Ovary (tissue), 9 donors: Measurements from ENCODE around the gene NR3C2. TPM values are rescaled to one million over a fixed set of nuclear protein-coding genes. Genes with fewer than 3 reads are reported as not detected.
A peak's percentile ranks its signal among the peaks of the same experiment; 100 is the strongest.

Experiments
- DNase-seq, 5 donors: peaks; one replicate each; pipeline ENCODE4 v3.0.0-alpha.2; 2019 to 2020
- H3K27ac ChIP-seq, 2 donors: fragments of 200-600 bp; one replicate each; pipeline versions ENCODE4 v1.5.1 to v1.8.0; 2019 to 2022
- H3K27me3 ChIP-seq: fragments of 200-600 bp; one replicate; pipeline ENCODE4 v1.8.0; 2022
- H3K36me3 ChIP-seq: fragments of 200-600 bp; sonication (generic); one replicate; pipeline ENCODE4 v1.5.1; 2019
- H3K4me1 ChIP-seq: one replicate; pipeline ENCODE4 v1.8.1; 2013; ENCODE audit warnings: mild to moderate bottlenecking, moderate library complexity; ENCODE audit not compliant: insufficient read depth
- H3K4me3 ChIP-seq: fragments of 200-600 bp; sonication (generic); one replicate; pipeline ENCODE4 v1.5.1; 2017
- H3K9me3 ChIP-seq, 2 donors: fragments of 200-600 bp in 1 of 2; sonication (generic) in 1 of 2; one replicate each; pipeline versions ENCODE4 v1.5.1 to v1.8.1; 2013 to 2019; ENCODE audit warnings: mild to moderate bottlenecking in 1 of 2, moderate library complexity in 1 of 2
- CTCF ChIP-seq, 3 donors: fragments of 450-650 bp in 2 of 3; fragments of 200-600 bp in 1 of 3; IDR thresholded peaks; one replicate each; pipeline versions ENCODE4 v1.5.1 to v1.8.0; 2016 to 2022; ENCODE audit warnings: antibody characterized with exemption in 3 of 3, mild to moderate bottlenecking in 1 of 3
- EP300 ChIP-seq: sonication (generic); formaldehyde crosslinking; IDR thresholded peaks from one replicate; pipeline ENCODE4 v1.6.1; 2017; ENCODE audit warnings: antibody characterized with exemption
- POLR2A ChIP-seq: fragments of 450-650 bp; IDR thresholded peaks from one replicate; pipeline ENCODE4 v1.6.1; 2017; ENCODE audit warnings: antibody characterized with exemption, mild to moderate bottlenecking, moderate library complexity
- WGBS, 3 donors: extraction: QIAGEN DNeasy Blood & Tissue Kit in 1 of 3; methylation state at CpG; one replicate each; pipeline versions ENCODE4 v1.1.5 to v1.1.7; 2013 to 2017; 5-methylcytosine and 5-hydroxymethylcytosine counted together
- intact Hi-C, 4 donors: fragments of 100-400 bp; cut with DNase I; formaldehyde crosslinking; loops; one replicate each; pipeline versions ENCODE4 v1.11.0 to v1.15.1; 2022 to 2023
- polyA plus RNA-seq, 2 donors: library from polyadenylated mRNA; stranded (reverse); fragments of 200-250 nt in 1 of 2; fragments of 350-450 nt in 1 of 2; fragmentation: Illumina TruSeq in 1 of 2; extraction: RNeasy Lipid Tissue Mini Kit (QIAGEN cat#74804) in 1 of 2; gene quantifications; one replicate each; pipeline ENCODE4 v1.2.3, GENCODE V29; 2013 to 2014
- total RNA-seq, 7 donors: library from RNA; depleted of rRNA in 2 of 7; stranded (reverse); fragments of >200 nt in 2 of 7; fragmentation: NEBNext Ultra II Directional in 3 of 7; extraction: Animal tissue kit (Norgen Biotek cat#: 25700) in 3 of 7; gene quantifications; one replicate each; pipeline versions ENCODE4 v1.1.0 to v1.2.4, GENCODE V29; 2016 to 2023
- donor health status: DM: no; HTN: no; CAD: no; lungs with moderate emphysema.
- donor health status: DM: no; HTN: no; CAD: no.
- donor health status: Bipolar disorder and iron deficiency.
- donor health status: DM: yes; HTN: yes; CAD: no.
- donor health status: DM: no; HTN: no; CAD: no.
- donor health status: DM: yes; HTN: yes; CAD: no.

Gene NR3C2
- total and polyA plus RNA-seq, 9 donors, result 6.8 to 37.5 (median 22.9) TPM

- WGBS, 3 donors, result 46 to 58% (median 48%) methylated on average over 3 of the region's 3 CpGs
Observed at GRCh38 chr4:148288448-148288847, 153.8 kb downstream of the NR3C2 start.

GRCh38 chr4:148287111-148287510 lies 155.1 kb downstream of the NR3C2 start:
- Histone ChIP-seq H3K27me3 (no peaks in the 10 kb centered on the region), H3K27ac (no peak overlapping the region), H3K36me3 (no peaks in the 10 kb centered on the region), H3K4me3 (no peak overlapping the region), H3K4me1 (peaks cover 9% of the 10 kb centered on the region), H3K9me3 (no peaks in the 10 kb centered on the region)
- 88 to 90% (median 89%) methylated on average over 1 of the region's 1 CpG for WGBS, 3 donors
- intact Hi-C loops, result no loop called here
- no peak for TF ChIP-seq POLR2A
- no peak for TF ChIP-seq CTCF (IDR thresholded peaks at IDR 0.05)
- TF ChIP-seq EP300, result no peak
- DNase-seq, result no peak

More at GRCh38 chr4:148288448-148288847, 153.8 kb downstream of the NR3C2 start:
- Histone ChIP-seq H3K27ac (no peak overlapping the region), H3K27me3 (no peaks in the 10 kb centered on the region), H3K4me3 (no peak overlapping the region), H3K36me3 (no peaks in the 10 kb centered on the region), H3K4me1 (peaks cover 7% of the 10 kb centered on the region), H3K9me3 (no peaks in the 10 kb centered on the region)
- intact Hi-C loops, result no loop called here
- TF ChIP-seq CTCF (IDR thresholded peaks at IDR 0.05) (no peak), EP300 (no peak), POLR2A (no peak)
- peak in 1 of 5 donors; percentile 27 for DNase-seq

GRCh38 chr4:148286012-148286411 lies 156.2 kb downstream of the NR3C2 start:
- TF ChIP-seq CTCF (IDR thresholded peaks at IDR 0.05), result no peak
- TF ChIP-seq POLR2A, result no peak
- TF ChIP-seq EP300, result no peak
- intact Hi-C loops, result no loop called here
- Histone ChIP-seq H3K4me1 (peaks cover 9% of the 10 kb centered on the region), H3K9me3 (no peaks in the 10 kb centered on the region), H3K36me3 (no peaks in the 10 kb centered on the region), H3K4me3 (no peak overlapping the region), H3K27me3 (no peaks in the 10 kb centered on the region), H3K27ac (no peak overlapping the region)
- DNase-seq, result no peak

- intact Hi-C loops, result no loop called here
- no peaks in the 10 kb centered on the region for H3K36me3 ChIP-seq
- no peak overlapping the region for H3K27ac ChIP-seq
- H3K9me3 ChIP-seq, result no peaks in the 10 kb centered on the region
- no peak for DNase-seq
- 87 to 89% (median 88%) methylated on average over 4 of the region's 4 CpGs for WGBS, 3 donors
- no peak overlapping the region for H3K4me3 ChIP-seq
- no peaks in the 10 kb centered on the region for H3K27me3 ChIP-seq
- TF ChIP-seq EP300 (no peak), CTCF (IDR thresholded peaks at IDR 0.05) (no peak)
- peaks cover 9% of the 10 kb centered on the region for H3K4me1 ChIP-seq
Observed at GRCh38 chr4:148283665-148284064, 158.5 kb downstream of the NR3C2 start.

GRCh38 chr4:148278310-148278709 lies 163.9 kb downstream of the NR3C2 start:
- Histone ChIP-seq H3K9me3 (no peaks in the 10 kb centered on the region), H3K27me3 (no peaks in the 10 kb centered on the region), H3K4me1 (peaks cover 6% of the 10 kb centered on the region), H3K36me3 (no peaks in the 10 kb centered on the region), H3K4me3 (no peak overlapping the region), H3K27ac (no peak overlapping the region)
- TF ChIP-seq EP300, result no peak
- no peak for TF ChIP-seq POLR2A
- no peak for TF ChIP-seq CTCF (IDR thresholded peaks at IDR 0.05)
- intact Hi-C loops, result no loop called here
- 94 to 97% (median 96%) methylated on average over 9 of the region's 9 CpGs for WGBS, 3 donors
- DNase-seq, result no peak
